Pancreas (tissue), 10 donors: ENCODE data around the gene TTC1. TPM values are rescaled to one million over a fixed set of nuclear protein-coding genes. Genes with fewer than 3 reads are reported as not detected.

Source experiments
- ATAC-seq, 4 donors: fragments of 200-7000 bp; cut with Tn5 transposase; one replicate each; pipeline versions ENCODE4 v1.8.0 to v1.9.1; 2020; ENCODE audit warnings: mild to moderate bottlenecking in 4 of 4, moderate library complexity in 4 of 4
- DNase-seq, 6 donors: peaks; one replicate each; pipeline ENCODE4 v3.0.0-alpha.2; 2020
- FAIRE-seq: peaks from 2 replicates; lab custom pipeline; 2012; peaks lifted over from hg19 to GRCh38; lab: Jason Lieb, UNC
- H3K27ac ChIP-seq, 4 donors: fragments of 200-600 bp; sonication (generic); 1 replicate in 3 of 4; 2 replicates in 1 of 4; pipeline versions ENCODE4 v1.5.0 to v1.8.0; 2020
- H3K27me3 ChIP-seq, 4 donors: fragments of 200-600 bp; one replicate each; pipeline ENCODE4 v1.8.0; 2021
- H3K36me3 ChIP-seq, 3 donors: fragments of 200-600 bp; sonication (generic) in 1 of 3; one replicate each; pipeline versions ENCODE4 v1.5.0 to v1.8.0; 2020 to 2021
- H3K4me1 ChIP-seq, 3 donors: fragments of 200-600 bp; one replicate each; pipeline ENCODE4 v1.8.0; 2021
- H3K4me3 ChIP-seq, 4 donors: fragments of 200-600 bp; sonication (generic) in 2 of 4; one replicate each; pipeline versions ENCODE4 v1.5.0 to v1.8.0; 2020 to 2021
- H3K9me3 ChIP-seq, 4 donors: fragments of 200-600 bp; one replicate each; pipeline ENCODE4 v1.8.0; 2021
- CTCF ChIP-seq, 4 donors: fragments of 200-600 bp; sonication (generic) in 3 of 4; IDR thresholded peaks; one replicate each; pipeline versions ENCODE4 v1.5.0 to v1.8.0; 2021; ENCODE audit warnings: antibody characterized with exemption in 4 of 4
- WGBS, 2 donors: extraction: QIAGEN DNeasy Blood & Tissue Kit; methylation state at CpG; one replicate each; pipeline ENCODE4 v1.1.7; 2013; 5-methylcytosine and 5-hydroxymethylcytosine counted together
- intact Hi-C, 3 donors: fragments of 100-400 bp; cut with DNase I; formaldehyde crosslinking; loops; one replicate each; pipeline versions ENCODE4 v1.11.1 to v1.14.2; 2022
- polyA plus RNA-seq, 2 donors: library from polyadenylated mRNA; stranded (reverse); fragments of 200-250 nt; gene quantifications; one replicate each; pipeline ENCODE4 v1.2.3, GENCODE V29; 2013
- total RNA-seq, 6 donors: library from RNA; stranded (reverse); fragmentation: NEBNext Ultra II Directional in 4 of 6; extraction: Animal tissue kit (Norgen Biotek cat#: 25700) in 4 of 6; gene quantifications; one replicate each; pipeline versions ENCODE4 v1.2.1 to v1.2.4, GENCODE V29; 2021 to 2023
- donor health status: healthy with polysubstance abuse.
- donor health status: DM: no; HTN: no; CAD: no; lungs with moderate emphysema.
- donor health status: DM: no; HTN: no; CAD: no.
- donor health status: control.
- donor health status: control.
- donor health status: Bipolar disorder and iron deficiency.
- donor health status: DM: yes; HTN: yes; CAD: no.
- donor health status: DM: no; HTN: no; CAD: no.
- donor health status: DM: no; HTN: no; CAD: no.
- donor health status: DM: yes; HTN: yes; CAD: no.

Gene TTC1
- total and polyA plus RNA-seq, 8 donors, result 9.9 to 27.6 (median 15.6) TPM

GRCh38 chr5:159971931-159972461 is 36.9 kb upstream of the TTC1 start:
- H3K36me3 ChIP-seq, result no peaks in the 10 kb centered on the region
- FAIRE-seq (no peak), ATAC-seq (peak in 3 of 4 donors; percentile 48 to 78 (median 70)), DNase-seq (peak in 4 of 6 donors; percentile 19 to 62 (median 44))
- no peaks in the 10 kb centered on the region for H3K9me3 ChIP-seq
- peaks cover 0 to 10% (median 3%) of the 10 kb centered on the region in 4 donors for H3K27me3 ChIP-seq
- 1 to 2% methylated on average over 35 to 76 of the region's 76 CpGs for WGBS, 2 donors
- peak overlapping the region in 3 of 4 donors; percentile 8 to 30 (median 10) for H3K4me3 ChIP-seq
- H3K4me1 ChIP-seq, result no peaks in the 10 kb centered on the region
- H3K27ac ChIP-seq, result no peak overlapping the region
- TF ChIP-seq CTCF (IDR thresholded peaks at IDR 0.05), result no peak
- intact Hi-C loops, result no loop called here

DNA sequence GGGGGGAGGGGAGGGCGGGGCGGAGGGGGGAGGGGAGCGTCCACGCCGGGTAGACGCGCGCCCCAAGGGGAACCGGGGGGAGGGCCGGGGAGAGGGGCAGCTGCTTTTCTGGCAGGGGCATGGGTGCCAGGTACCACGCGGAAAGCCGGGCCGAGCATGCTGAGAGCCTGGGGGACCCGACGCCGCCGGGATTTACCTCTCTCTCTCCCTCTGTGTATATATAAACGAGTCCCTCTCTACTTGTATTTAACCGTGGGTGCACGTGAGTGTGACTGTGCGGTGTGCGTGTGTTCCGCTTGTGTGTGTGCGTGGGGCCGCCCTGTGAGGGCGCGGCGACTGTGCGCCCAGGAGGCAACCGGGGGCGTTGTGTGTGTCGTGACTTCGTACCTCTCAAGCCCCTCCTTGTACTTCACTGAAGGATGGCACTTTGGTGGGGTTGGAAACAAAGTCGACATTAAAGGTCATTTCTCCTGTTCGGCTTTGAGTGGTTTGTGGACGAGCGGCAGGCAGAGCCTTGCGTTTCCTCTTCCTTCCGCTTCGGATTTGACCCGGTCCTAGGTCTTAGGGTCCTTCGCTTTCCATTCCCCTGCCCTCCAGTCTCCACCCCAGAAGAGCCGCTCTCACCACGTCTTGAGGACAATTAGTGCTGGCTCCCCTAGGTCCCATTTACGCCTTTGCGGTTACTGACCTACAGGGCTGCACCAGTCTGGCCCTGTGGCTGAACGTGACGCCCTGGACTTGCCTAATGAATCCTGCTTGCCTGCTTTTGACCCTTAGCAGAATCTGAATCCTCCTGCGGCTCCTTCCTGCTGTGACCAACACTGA is 36.2 kb upstream of the TTC1 start:
- FAIRE-seq (no peak), DNase-seq (peak in 1 of 6 donors; percentile 63), ATAC-seq (no peak)
- Histone ChIP-seq H3K4me1 (no peaks in the 10 kb centered on the region), H3K9me3 (no peaks in the 10 kb centered on the region), H3K27me3 (peaks cover 0 to 10% (median 3%) of the 10 kb centered on the region in 4 donors), H3K27ac (no peak overlapping the region), H3K36me3 (no peaks in the 10 kb centered on the region), H3K4me3 (peak overlapping the region in 1 of 4 donors; percentile 30)
- 17 to 23% methylated on average over 47 of the region's 50 CpGs for WGBS, 2 donors
- intact Hi-C loops, result no loop called here
- no peak for TF ChIP-seq CTCF (IDR thresholded peaks at IDR 0.05)

DNA sequence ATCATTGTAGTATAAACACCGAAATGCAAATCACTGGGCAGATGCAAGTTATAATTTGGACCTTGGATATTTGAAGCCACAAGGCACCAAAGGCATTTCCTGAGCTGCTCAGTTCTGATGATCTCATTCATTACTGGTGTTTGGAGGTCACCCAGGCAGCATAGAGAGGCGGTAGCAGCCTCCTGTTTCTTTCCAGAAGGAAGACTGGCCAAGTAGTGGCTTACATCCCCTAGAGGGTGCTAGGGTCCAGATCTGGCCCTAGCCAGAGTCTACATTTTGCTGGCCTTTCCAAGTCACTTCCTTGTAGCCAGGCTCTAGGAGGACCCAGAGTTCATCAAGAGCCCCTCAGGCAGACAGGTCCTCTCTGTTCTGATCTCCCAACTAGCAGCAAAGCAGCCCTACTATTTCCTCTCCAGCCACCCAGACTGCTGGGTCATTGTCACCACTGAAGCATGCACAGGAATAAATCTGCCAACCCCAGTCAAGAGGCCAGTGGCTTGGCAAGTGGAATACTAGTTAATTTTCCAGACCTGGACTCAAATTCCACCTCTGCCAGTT is 33.4 kb upstream of the TTC1 start:
- H3K27me3 ChIP-seq, result peaks cover 0 to 6% (median 3%) of the 10 kb centered on the region in 4 donors
- H3K36me3 ChIP-seq, result no peaks in the 10 kb centered on the region
- ATAC-seq (peak in 3 of 4 donors; percentile 30 to 68 (median 51)), FAIRE-seq (no peak), DNase-seq (no peak)
- WGBS, 2 donors, result 66 to 73% methylated on average over 2 of the region's 2 CpGs
- no peaks in the 10 kb centered on the region for H3K4me1 ChIP-seq
- no peak overlapping the region for H3K4me3 ChIP-seq
- intact Hi-C loops, result no loop called here
- TF ChIP-seq CTCF (IDR thresholded peaks at IDR 0.05), result no peak
- H3K9me3 ChIP-seq, result no peaks in the 10 kb centered on the region
- H3K27ac ChIP-seq, result no peak overlapping the region

- TF ChIP-seq CTCF (IDR thresholded peaks at IDR 0.05), result no peak
- DNase-seq, result no peak
- WGBS, 2 donors, result 72 to 81% methylated on average over 3 of the region's 3 CpGs
- Histone ChIP-seq H3K27me3 (peaks cover 0 to 6% (median 0%) of the 10 kb centered on the region in 4 donors), H3K4me1 (no peaks in the 10 kb centered on the region), H3K36me3 (no peaks in the 10 kb centered on the region), H3K27ac (no peak overlapping the region), H3K9me3 (no peaks in the 10 kb centered on the region), H3K4me3 (no peak overlapping the region)
- no peak for ATAC-seq
- intact Hi-C loops, result no loop called here
- no peak for FAIRE-seq
These were observed 32.0 kb upstream of the TTC1 start for GRCh38 chr5:159976921-159977320.
